NCI-H2081 (cell line): ENCODE measurements around the gene PTGFRN.
"Not testable (repeated sequence)": the region's sequence is repeated elsewhere in the genome, so short reads cannot be mapped to it uniquely, and the experiment has no call there.

Source experiments
- DNase-seq, 2 experiments: peaks; one replicate each; lab custom pipeline; 2025; lab: John Stamatoyannopoulos, UW

PTGFRN gene

DNA sequence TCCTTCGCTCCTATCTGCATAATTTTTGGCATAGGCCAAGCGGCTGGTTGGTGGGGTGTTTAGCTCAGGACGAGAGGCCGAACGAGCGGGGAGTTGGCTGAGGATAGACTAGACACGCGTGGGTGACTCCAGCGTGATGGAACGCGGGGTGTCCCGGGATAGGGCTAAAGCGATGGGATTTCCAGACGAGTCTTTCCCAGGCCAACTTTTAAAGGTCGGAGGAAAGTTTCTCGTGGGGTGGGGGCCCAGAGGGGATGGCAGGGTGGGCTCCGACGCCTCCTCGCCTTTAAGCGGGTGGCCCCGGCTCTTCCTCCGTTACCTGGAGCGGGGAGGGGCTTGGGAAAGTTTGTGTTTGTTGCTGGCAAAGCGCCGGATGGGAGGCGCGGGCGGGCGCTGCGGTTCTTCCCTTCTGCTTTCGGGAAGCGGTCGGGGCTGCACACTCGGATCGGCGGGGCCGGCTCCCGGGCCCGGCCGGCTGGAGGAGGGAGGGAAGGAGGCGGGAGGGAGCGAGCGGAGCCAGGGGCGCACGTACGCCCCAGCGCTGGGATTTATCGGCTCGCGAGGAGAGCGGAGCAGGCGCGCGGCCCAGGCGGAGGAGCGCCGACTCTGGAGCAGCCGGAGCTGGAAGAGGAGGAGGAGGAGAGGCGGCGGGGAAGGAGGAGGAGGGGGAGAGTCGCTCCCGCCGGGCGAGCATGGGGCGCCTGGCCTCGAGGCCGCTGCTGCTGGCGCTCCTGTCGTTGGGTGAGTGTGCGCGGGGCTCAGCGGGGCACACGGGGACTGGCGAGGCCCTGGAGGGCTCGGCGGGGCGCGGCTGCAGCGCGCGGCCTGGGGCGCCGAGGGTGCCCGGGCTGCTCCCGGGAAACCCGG is at the start of gene PTGFRN:
Gene PTGFRN (plus strand): TSS at position 405 of the 867 bp plus-strand sequence. CDS start 288 bp downstream, at position 693.
- DNase-seq = peak; percentile 22 to 64

DNA sequence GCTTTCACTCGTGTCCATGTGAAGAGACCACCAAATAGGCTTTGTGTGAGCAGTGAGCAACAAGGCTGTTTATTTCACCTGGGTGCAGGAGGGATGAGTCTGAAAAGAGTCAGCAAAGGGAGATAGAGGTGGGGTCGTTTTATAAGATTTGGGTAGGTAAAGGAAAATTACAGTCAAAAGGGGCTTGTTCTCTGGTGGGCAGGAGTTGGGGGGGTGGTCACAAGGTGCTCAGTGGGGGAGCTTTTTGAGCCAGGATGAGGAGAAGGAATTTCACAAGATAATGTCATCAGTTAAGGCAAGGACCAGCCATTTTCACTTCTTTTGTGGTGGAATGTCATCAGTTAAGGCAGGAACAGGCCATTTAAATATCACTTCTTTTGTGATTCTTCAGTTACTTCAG is 49.5 kb upstream of the PTGFRN start:
- DNase-seq = not testable (repeated sequence)

DNA sequence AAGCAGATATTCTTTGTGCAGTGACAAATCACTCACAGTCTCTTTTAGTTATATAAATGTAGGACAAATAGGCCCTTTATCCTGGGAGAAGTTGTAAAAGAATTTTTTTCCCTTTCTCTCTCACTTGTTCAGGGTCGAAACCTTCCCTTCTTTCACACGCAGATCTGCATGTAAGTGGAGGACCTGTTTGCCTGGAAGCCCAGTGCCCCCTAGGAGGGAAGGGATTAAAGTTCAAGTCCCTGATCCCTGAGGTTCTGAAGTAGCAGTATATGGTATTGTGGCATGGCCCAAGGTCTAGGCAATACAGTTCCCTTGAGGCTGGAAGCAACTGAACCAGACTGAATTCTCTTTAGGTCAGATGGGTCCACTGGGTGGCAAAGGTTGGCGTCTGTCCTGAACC is 48.6 kb upstream of the PTGFRN start:
- no peak for DNase-seq

DNA sequence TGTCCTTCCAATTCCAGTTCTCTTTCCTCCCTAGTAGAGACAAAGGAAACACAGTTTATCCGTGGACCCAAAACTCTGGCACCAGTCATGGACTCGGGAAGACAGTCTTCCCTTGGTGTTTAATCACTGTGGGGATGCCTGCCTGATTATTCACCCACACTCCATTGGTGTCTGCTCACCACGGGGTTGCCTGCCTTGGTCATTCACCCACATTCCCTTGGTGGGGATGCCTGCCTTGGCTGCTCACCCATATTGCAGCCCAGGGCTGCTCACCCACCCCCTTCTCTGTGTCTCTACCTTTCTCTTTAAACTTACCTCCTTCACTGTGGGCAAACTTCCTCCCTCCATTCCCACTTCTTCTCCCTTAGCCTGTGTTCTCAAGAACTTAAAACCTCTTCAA is 46.7 kb upstream of the PTGFRN start:
- DNase-seq = not testable (repeated sequence)

DNA sequence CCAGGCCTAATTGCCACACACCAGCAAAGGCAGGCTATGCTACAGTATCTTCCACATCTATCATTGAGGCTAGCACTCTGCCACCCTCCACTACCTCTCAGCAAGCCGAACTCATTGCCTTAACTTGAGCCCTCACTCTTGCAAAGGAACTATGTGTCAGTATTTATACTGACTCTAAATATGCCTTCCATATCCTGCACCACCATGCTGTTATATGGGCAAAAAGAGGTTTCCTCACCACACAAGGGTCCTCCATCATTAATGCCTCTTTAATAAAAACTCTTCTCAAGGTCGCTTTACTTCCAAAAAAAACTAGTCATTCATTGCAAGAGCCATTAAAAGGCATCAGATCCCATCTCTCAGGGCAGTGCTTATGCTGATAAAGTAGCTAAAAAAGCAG is 43.2 kb upstream of the PTGFRN start:
- not testable (repeated sequence) for DNase-seq

DNA sequence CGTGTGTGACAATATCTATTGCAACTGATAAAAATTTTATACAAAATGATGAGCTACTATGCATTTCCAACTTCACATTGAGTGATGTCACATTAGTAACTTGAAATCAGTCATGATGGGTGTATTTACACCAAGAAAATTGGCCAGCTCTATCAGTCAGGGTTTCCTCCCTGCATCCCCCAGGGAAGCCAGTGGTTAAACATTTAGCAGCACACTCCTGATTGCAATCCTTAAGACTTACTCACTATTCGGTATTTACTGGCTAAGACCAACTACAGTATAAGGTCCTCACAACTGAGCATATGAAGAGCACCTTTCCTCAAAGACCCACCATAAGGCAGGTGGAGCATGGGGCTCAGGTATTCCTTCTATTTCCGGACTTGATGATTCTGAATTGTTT is 41.3 kb upstream of the PTGFRN start:
- DNase-seq = no peak

DNA sequence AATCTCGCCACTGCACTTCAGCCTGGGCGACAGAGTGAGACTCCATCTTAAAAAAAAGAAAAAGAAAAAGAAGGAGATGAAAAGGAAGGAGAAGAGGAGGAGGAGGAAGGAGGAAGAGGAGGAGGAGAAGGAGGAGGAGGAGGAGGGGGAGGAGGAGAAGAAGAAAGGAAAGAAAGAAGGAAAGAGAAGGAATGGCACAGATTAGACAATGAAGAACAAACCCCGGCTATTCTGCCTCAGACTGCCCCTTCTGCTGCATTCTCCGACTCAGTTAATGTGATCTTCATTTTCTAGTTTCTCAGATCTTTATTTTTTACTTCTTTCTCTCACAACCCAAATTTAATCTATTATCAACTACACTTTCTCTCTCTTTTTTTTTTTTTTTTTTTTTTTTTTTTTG is 40.1 kb upstream of the PTGFRN start:
- DNase-seq = no peak

DNA sequence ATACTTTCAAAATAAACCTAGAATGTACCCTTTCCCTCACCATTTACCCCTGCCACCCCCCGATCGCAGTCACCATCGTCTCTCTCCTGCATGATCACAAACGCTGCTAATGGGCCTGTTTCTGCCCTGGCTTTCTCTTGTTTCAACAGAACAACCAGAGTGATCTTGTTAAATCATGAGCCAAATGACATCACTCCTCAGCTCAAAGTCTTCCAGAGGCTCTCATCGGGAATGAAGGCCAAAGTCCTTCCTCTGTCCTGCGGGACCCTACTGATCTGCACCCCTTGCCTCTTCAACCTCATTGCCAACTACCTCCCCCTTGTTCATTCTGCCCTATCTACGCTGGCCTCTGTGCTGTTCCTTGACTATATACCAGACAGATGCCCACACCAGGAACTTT is 39.4 kb upstream of the PTGFRN start:
- no peak for DNase-seq

DNA sequence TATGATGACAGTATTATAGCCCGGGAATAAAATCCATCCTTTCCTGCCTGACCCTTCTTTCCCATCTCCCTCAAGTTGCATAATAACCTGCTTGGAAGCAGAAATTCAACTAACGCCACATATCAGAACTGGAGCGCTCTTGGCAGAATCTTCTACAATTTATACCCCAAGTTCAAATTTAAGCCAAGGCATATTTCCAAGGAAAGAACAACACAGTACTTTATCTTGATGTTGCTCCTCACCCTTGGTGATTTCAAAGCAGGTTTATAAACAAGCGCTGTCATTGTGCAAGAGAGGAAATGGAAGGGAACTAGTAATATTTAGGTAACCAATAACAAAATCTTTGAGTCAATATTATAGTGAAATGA is 38.0 kb upstream of the PTGFRN start:
- no peak for DNase-seq

DNA sequence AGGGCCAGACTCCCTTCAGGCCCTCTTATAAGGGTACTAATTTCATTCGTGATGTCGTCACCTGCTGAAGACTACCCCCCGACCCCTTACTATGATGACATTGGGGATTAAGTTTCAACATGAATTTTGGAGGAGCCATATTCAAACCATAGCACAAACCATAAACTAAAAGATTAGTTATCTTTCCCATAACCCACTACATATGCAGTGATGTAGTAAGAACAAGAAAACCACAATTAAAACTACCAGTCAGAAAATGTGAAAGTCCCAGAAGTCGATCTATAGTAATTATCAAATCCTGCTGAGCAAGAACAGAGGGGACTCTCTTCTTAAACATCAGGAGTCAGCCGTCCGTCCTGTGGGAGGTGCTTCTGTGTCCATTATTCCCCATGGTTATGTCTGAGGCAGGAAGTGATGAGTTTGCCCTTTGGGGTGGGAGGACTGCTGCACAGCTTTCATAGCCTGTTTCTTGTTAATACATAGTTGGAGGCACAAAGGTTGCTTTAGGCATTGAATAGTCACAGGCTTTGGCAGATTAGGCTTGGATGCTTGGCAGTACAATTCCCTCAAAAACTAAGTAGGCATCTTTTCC is 35.9 kb upstream of the PTGFRN start:
- DNase-seq = peak in 1 of 2 experiments; percentile 21

DNA sequence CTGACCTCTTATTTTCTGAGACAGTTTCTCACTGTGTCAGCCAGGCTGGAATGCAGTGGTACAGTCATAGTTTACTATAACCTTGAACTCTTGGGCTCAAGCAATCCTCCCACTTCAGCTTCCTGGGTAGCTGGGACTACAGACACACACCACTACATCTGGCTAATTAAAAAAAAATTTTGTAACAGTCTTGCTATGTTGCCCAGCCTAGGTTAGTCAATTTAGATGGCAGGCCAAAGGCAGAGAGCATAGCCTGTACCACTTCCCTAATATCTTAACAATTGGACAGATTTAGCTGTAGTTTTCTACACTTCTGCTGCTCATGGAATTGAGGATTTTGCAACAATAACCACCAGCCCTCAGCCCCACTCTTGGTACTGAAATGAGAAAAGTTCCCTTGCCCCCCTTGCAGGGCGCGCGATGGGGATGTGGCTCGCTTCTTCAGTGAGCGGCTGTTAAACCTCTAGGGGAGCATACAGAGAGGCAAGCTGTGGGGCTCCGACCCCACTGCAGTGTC is 34.9 kb upstream of the PTGFRN start:
- no peak for DNase-seq

DNA sequence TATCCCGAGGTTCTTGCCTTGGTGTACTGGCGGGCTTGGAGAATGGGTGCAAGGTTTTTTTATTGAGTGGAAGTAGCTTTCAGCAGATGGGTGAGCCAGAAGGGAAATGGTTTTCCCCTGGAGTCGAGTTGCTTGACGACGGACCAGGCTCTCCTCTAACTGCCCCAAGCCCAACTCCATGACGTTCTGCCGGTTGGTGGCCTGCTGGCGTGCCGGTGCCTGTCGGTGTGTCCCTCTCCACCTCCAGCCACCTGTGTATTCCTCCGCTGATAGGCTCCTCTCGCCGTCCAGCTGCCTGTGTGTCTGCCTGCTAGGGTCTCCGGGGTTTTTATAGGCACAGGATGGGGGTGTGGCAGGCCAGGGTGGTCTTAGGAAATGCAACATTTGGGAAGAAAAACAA is 34.3 kb upstream of the PTGFRN start:
- DNase-seq = no peak

DNA sequence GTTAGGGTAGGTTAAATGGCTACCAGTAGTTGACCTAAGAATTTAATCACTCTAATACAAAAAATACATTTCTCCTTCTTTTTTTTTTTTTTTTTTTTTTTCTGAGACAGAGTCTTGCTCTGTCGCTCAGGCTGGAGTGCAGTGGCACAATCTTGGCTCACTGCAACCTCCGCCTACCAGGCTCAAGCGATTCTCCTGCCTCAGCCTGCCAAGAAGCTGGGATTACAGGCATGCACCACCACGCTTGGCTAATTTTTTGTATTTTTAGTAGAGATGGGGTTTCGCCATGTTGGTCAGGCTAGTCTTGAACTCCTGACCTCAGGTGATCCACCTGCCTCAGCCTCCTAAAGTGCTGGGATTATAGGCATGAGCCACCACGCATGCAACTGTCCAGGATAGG is 33.8 kb upstream of the PTGFRN start:
- DNase-seq = not testable (repeated sequence)

DNA sequence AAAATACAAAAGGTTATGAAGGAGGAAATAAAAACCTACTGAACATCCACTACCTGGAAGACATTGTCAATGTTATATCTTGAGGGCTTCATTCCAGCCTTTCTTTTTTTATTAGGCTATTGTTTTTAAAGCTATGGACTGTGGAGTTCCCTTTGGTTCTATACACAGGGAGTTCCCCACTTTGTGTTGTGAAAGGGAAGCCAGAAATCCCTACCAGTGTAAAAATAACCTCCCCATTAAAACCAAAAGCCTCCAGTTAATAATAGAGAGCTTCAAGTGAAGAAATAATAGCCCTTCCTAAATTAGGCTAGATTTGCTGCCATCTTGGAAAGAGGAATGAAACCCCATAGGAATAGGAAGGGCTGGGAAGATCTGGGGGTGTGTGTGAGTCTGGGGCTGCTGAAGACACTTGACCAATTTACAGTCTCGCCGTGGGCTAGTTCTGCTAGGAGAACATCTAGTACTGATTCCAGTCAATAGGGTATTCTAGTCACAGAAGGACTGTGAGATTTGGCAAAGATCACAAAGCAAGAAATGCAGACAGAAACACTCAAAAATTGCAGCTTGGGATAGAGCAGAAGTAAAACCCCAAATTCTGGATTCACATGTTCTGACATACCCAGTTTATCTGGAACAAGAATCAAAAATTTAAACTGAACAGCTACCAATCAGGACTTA is 32.4 kb upstream of the PTGFRN start:
- no peak for DNase-seq

DNA sequence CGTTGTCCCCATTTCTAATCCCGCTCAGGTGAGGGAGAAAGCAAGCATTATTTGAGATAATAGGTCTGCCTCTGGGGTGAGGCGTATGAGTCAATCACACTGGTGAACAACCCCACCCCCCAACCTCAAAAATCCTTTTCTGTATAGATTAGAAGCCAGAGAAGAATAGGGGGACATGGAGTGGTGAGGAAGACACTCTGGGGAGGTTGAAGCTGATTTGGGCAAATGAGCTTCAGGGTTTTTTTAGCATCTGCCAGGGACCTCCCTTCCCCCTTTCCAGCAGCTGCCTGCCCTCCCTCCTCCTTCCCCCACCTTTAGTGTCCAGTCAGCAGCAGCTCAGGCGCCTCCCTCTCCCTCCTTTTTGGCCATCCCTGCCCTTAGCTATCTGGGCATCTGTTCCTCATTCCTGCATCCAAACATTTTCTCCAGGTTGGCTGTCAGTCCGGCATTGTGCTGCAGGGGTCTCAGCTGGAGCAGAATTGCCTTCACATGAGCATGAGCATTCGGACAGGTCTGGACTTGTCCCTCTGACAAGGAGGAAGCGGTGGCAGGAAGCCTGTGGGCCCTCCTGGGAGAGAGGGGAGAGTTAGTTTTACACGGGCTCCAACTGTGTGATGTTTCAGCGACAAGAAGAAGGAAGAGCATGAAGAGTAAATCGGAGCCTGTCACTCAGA is 30.8 kb upstream of the PTGFRN start:
- DNase-seq = peak; percentile 68 to 87

DNA sequence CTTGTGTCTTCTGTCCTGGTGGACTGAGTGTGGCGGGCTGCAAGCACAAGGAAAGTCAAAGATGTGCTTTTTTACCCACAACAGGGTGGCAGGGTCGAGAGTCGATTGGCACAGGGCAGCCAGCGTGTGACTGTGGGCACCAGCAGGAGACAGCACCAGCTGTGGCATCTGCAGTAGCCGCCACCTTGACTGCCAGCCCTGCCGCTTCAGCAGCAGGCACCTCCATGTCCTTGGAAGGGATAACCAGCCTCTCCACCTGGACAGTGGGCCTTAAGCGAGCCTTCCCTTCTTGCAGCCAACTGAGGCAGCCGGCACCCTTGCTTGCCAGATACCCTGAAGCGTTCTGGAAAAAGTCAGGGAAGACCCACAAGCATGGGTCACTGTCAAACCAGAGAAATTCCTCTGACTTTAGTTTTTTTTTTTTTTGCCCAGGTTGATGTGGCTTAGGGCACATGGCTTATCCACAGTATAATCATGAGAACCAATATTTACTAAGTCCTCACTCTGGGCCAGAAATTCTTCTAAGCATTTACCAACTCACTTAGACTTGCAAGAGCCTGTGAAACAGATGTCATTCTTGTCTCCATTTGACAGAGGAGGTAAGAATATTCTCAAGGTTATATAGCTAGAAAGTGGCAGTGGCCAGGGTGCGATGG is 30.1 kb upstream of the PTGFRN start:
- peak in 1 of 2 experiments; percentile 57 for DNase-seq

DNA sequence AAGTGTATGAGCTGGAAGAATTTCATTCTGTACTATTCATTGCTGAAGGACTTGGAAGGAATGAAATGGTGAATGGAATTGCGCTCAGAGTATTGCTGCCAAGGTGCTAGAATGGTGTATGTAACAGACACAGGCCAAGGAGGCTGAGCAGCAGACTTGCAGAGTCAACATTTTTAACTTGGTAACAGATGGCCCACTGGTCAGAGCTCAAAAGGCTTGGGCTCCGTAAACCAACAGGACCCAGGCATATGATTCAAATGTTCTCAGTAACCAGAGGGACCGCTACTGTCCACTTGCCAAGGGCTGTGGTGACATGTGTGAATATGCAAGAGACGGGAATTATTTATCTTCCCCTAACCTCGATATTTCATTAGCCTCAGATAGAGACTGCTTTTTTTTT is 28.8 kb upstream of the PTGFRN start:
- DNase-seq = no peak

DNA sequence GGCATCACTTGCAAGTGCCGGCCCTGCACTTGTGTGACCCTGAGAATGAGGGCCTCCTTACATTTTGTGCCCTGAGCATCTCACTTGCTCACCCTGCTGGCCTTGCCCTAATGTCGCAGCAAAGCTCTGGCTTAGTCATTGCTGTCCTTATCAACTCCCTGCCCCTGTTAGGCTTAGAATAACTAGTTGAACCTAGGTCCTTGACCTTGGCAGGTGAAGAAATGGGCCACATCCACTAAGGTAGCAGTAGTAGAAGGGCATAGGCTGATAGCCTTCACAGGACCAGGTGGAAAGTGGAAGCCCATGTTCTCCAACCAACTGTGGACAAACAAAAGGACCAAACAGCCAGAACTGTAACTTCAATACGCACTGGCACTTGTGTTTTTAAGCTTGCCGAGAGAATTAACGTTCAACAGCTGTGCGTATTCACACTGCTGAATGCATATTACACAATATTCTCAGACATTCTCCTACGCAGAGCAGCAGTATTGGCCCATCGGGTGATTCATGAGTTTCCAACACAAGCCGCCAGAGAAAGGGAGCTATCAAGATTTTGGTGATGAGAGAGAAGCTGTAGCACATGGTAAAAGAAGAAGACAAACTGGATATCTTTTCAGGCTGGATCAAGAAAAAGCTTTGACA is 27.7 kb upstream of the PTGFRN start:
- DNase-seq = no peak

DNA sequence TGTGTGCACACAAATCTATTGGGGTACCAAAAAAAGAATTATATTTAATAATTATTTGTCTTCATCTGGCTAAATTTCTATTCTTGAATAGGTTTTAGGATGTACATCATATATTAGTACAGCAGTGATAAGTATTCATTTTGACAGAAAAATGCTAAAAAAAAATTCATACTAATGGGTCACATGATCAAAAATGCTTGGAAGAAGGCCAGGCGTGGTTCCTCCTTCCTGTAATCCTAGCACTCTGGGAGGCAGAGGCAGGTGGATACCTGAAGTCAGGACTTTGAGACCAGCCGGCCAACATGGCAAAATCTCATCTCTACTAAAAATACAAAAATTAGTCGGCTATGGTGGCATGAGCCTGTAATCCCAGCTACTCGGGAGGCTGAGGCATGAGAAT is 26.9 kb upstream of the PTGFRN start:
- no peak for DNase-seq

DNA sequence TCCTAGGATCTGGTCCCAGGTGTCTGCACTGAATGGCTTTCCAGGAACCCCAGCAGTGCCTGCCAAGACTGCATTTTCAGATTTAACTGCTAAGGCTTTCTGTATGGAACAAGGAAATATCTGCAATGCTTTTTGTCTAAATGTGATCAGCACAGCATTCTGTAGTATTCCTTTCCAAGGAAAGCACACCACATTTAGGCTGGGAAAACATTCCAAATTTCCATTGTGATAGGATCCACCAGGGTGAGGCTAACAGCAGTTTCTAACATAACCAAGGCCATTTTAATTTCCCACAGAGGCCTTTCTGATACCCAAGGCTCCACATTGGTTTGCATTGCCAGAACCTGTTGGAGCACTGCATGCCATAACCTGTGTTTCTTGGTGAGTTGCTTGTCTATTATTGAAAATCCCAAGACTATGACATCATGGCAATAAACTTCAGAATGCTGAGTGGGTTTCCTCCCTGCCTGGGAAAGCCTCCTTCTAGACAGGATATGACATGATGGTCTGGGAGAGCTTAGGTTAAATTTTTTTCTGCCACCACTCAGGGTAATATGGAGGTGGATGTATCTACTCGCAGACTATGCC is 23.3 kb upstream of the PTGFRN start:
- no peak for DNase-seq

DNA sequence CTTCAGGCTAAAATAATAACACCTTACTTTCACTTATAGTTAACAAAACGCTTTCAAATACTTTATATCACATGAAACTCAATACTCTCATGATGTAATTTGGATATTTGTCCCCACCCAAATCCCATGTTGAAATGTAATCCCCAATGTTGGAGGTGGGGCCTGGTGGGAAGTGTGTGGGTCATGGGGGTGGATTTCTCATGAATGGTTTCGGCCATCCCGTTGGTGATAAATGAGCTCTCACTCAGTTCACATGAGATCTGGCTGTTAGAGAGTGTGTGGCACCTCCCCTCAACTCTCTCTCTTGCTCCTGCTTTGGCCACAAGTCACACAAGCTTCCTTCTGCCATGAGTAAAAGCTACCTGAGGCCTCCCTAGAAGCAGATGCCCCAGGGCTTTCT is 22.5 kb upstream of the PTGFRN start:
- no peak for DNase-seq
